Hepatocyte (in vitro differentiated cells): ENCODE measurements around the gene BRINP3. TPM values are rescaled to one million over a fixed set of nuclear protein-coding genes. Genes with fewer than 3 reads are reported as not detected.

Experiments used
- DNase-seq: peaks from one replicate; pipeline ENCODE4 v3.0.0-alpha.2; 2016; ENCODE audit warnings: low spot score
- H2AFZ ChIP-seq: fragments of 200-600 bp; sonication (generic); 2 replicates; pipeline ENCODE4 v1.6.0; 2016; ENCODE audit warnings: antibody characterized with exemption, mild to moderate bottlenecking
- H3K27ac ChIP-seq: fragments of 200-600 bp; sonication (generic); 2 replicates; pipeline ENCODE4 v1.5.1; 2016; ENCODE audit warnings: mild to moderate bottlenecking
- H3K27me3 ChIP-seq: fragments of 200-600 bp; sonication (generic); 2 replicates; pipeline ENCODE4 v1.6.1; 2016
- H3K36me3 ChIP-seq: fragments of 200-600 bp; sonication (generic); replicated peaks from 2 replicates; pipeline ENCODE4 v1.5.1; 2016; ENCODE audit warnings: low read depth; ENCODE audit not compliant: insufficient read depth
- H3K4me1 ChIP-seq: fragments of 200-600 bp; sonication (generic); 2 replicates; pipeline ENCODE4 v1.5.1; 2016; ENCODE audit warnings: mild to moderate bottlenecking, moderate library complexity; ENCODE audit not compliant: insufficient read depth
- H3K4me2 ChIP-seq: fragments of 200-600 bp; sonication (generic); 2 replicates; pipeline ENCODE4 v1.6.0; 2016
- H3K4me3 ChIP-seq: fragments of 200-600 bp; sonication (generic); 2 replicates; pipeline ENCODE4 v1.5.1; 2016; ENCODE audit warnings: mild to moderate bottlenecking
- H3K79me2 ChIP-seq: fragments of 200-600 bp; sonication (generic); 2 replicates; pipeline ENCODE4 v1.6.0; 2017; ENCODE audit warnings: mild to moderate bottlenecking
- H3K9me2 ChIP-seq: fragments of 200-600 bp; sonication (generic); replicated peaks from 2 replicates; pipeline ENCODE4 v1.6.0; 2017; ENCODE audit warnings: mild to moderate bottlenecking; ENCODE audit not compliant: insufficient read depth
- H3K9me3 ChIP-seq: fragments of 200-600 bp; sonication (generic); 2 replicates; pipeline ENCODE4 v1.5.1; 2016; ENCODE audit warnings: low read depth, mild to moderate bottlenecking
- H4K20me1 ChIP-seq: fragments of 200-600 bp; sonication (generic); 2 replicates; pipeline ENCODE4 v1.6.0; 2016; ENCODE audit warnings: mild to moderate bottlenecking; ENCODE audit not compliant: insufficient read depth, poor library complexity, severe bottlenecking
- CTCF ChIP-seq: fragments of 200-600 bp; sonication (generic); IDR thresholded peaks from 2 replicates; pipeline ENCODE4 v1.5.1; 2016; ENCODE audit warnings: antibody characterized with exemption, mild to moderate bottlenecking; ENCODE audit not compliant: poor library complexity
- EZH2 ChIP-seq: fragments of 200-600 bp; sonication (generic); IDR thresholded peaks from 2 replicates; pipeline ENCODE4 v1.6.1; 2016; ENCODE audit warnings: antibody characterized with exemption, mild to moderate bottlenecking, borderline replicate concordance
- EZH2phosphoT487 ChIP-seq: fragments of 200-600 bp; sonication (generic); IDR thresholded peaks from one replicate; pipeline ENCODE4 v1.6.1; 2018; ENCODE audit warnings: antibody characterized with exemption, mild to moderate bottlenecking, low read depth, moderate library complexity; ENCODE audit not compliant: unreplicated experiment, severe bottlenecking
- WGBS: methylation state at CpG from one replicate; pipeline ENCODE4 v1.1.6; 2016; ENCODE audit warnings: low lambda C conversion rate; ENCODE audit errors: missing lambda C conversion rate; 5-methylcytosine and 5-hydroxymethylcytosine counted together
- polyA plus RNA-seq: library from polyadenylated mRNA; unstranded; fragments of >200 nt; fragmentation: Nextera tagmentation; extraction: Ambion mirVana; gene quantifications from 2 replicates; pipeline ENCODE4 v1.2.1, GENCODE V29; 2016
- total RNA-seq: library from RNA; depleted of rRNA; stranded (reverse); fragments of >200 nt; gene quantifications from 2 replicates; pipeline ENCODE4 v1.2.3, GENCODE V29; 2014

The BRINP3 gene
- total and polyA plus RNA-seq, 2 experiments from 2014 or later = 15.3 to 37.9 TPM

GRCh38 chr1:190258003-190258402, 219.7 kb downstream of the BRINP3 start:
- Histone ChIP-seq H3K9me2 (no peaks in the 10 kb centered on the region), H3K36me3 (no peaks in the 10 kb centered on the region), H3K4me2 (no peak overlapping the region), H3K4me1 (no peaks in the 10 kb centered on the region), H4K20me1 (no peaks in the 10 kb centered on the region), H2AFZ (no peak overlapping the region), H3K9me3 (no peaks in the 10 kb centered on the region), H3K79me2 (no peaks in the 10 kb centered on the region), H3K27ac (no peak overlapping the region), H3K27me3 (no peaks in the 10 kb centered on the region), H3K4me3 (no peak overlapping the region)
- TF ChIP-seq EZH2phosphoT487 (no peak), CTCF (no peak)
- WGBS = 70% methylated on average over 6 of the region's 6 CpGs
- no peak for DNase-seq

DNA sequence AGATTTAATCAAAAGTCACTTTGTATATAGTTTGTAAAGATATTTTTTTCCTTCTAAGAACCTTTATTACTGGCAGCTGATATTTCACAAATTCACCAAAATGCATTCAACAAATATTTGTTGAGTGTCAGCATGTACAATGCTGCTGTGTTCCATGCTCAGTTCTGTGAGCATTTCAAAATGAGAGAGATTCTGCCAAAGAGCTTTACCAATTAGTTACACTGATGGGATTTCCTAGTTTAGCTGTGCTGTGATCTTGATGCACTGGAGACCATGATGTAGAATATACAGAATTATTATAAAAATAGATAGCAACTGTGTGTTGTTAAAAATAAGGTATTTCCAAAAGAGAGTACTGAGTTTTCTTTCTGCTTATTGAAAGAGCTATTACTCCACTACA, 225.6 kb downstream of the BRINP3 start:
- TF ChIP-seq EZH2phosphoT487 (no peak), CTCF (no peak), EZH2 (no peak)

DNA sequence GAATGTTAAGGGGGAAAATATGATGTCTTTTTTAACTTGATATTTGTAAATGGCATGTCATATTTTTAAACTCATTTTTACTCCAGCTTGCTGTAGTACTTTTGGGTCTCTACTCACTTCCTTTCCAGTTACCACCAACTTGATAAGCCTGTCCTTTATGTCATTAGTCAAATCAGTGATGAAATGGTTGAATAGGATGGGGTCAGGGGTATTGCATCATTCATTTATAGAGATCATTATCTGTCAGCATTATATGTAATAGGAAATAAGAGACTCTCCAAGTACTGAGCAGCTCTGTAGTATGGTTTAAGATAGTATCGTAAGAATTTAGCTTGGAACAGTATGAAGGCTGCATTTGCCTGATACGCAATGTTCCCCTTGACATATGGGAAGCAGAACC, 227.3 kb downstream of the BRINP3 start:
- TF ChIP-seq EZH2 (no peak), CTCF (no peak), EZH2phosphoT487 (no peak)
- no peak for DNase-seq
- WGBS = 97% methylated on average over 2 of the region's 2 CpGs
- Histone ChIP-seq H3K79me2 (no peaks in the 10 kb centered on the region), H3K36me3 (no peaks in the 10 kb centered on the region), H3K27ac (no peak overlapping the region), H3K4me1 (no peaks in the 10 kb centered on the region), H3K9me2 (no peaks in the 10 kb centered on the region), H3K4me2 (no peak overlapping the region), H2AFZ (no peak overlapping the region), H3K27me3 (no peaks in the 10 kb centered on the region), H4K20me1 (no peaks in the 10 kb centered on the region), H3K9me3 (no peaks in the 10 kb centered on the region), H3K4me3 (no peak overlapping the region)

More for the DNA sequence above, 225.6 kb downstream of the BRINP3 start:
- H3K27me3 ChIP-seq = no peaks in the 10 kb centered on the region
- no peak overlapping the region for H2AFZ ChIP-seq
- DNase-seq = no peak
- no peaks in the 10 kb centered on the region for H3K9me2 ChIP-seq
- H4K20me1 ChIP-seq = no peaks in the 10 kb centered on the region
- H3K9me3 ChIP-seq = no peaks in the 10 kb centered on the region
- H3K36me3 ChIP-seq = no peaks in the 10 kb centered on the region
- H3K4me2 ChIP-seq = no peak overlapping the region
- no peak overlapping the region for H3K4me3 ChIP-seq
- no peaks in the 10 kb centered on the region for H3K4me1 ChIP-seq
- H3K27ac ChIP-seq = no peak overlapping the region
- no peaks in the 10 kb centered on the region for H3K79me2 ChIP-seq

DNA sequence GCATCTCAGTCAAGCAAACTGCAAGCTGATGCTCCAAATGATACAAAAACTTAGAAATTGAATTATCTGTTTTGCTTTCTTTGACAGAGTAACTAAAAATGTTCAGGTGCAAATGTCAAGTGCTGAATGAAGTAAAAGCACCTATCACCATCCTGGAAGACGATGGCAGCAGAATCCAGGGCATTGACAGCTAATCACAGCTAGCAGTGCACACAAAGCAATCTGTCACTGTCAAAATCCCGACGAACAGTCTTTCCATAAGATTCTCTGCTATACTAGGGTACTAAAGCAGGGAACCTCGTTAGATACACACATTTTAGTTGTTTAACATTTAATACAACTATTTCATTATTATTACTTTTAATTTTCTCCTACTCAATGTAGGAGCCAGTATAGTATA, 233.3 kb downstream of the BRINP3 start:
- H3K4me3 ChIP-seq = no peak overlapping the region
- H3K27ac ChIP-seq = no peak overlapping the region
- DNase-seq = no peak
- no peaks in the 10 kb centered on the region for H3K79me2 ChIP-seq
- 41% methylated on average over 4 of the region's 4 CpGs for WGBS
- TF ChIP-seq CTCF = no peak
- TF ChIP-seq EZH2phosphoT487 = no peak
- TF ChIP-seq EZH2 = no peak
- no peaks in the 10 kb centered on the region for H3K4me1 ChIP-seq
- no peak overlapping the region for H3K4me2 ChIP-seq
- H3K36me3 ChIP-seq = no peaks in the 10 kb centered on the region
- H3K9me3 ChIP-seq = no peaks in the 10 kb centered on the region
- no peaks in the 10 kb centered on the region for H3K9me2 ChIP-seq
- no peaks in the 10 kb centered on the region for H4K20me1 ChIP-seq
- H2AFZ ChIP-seq = no peak overlapping the region
- no peaks in the 10 kb centered on the region for H3K27me3 ChIP-seq
